Gastrocnemius medialis (tissue), 4 donors: Measurements from ENCODE around the gene PML. TPM values are rescaled to one million over a fixed set of nuclear protein-coding genes. Genes with fewer than 3 reads are reported as not detected.

Experiments used
- ATAC-seq, 2 donors: fragments of 150-250 bp; one replicate each; pipeline ENCODE4 v1.9.1; 2016
- DNase-seq, 2 donors: peaks; one replicate each; pipeline ENCODE4 v3.0.0-alpha.2; 2019
- H3K27ac ChIP-seq, 4 donors: fragments of 200-600 bp; sonication (generic); 1 replicate in 1 of 4; 2 replicates in 3 of 4; pipeline ENCODE4 v1.5.1; 2016 to 2018; ENCODE audit warnings: mild to moderate bottlenecking in 2 of 4, moderate library complexity in 1 of 4
- H3K27me3 ChIP-seq, 3 donors: fragments of 200-600 bp; sonication (generic) in 2 of 3; 1 replicate in 1 of 3; 2 replicates in 2 of 3; pipeline versions ENCODE4 v1.5.1 to v1.6.0; 2016 to 2019; ENCODE audit warnings: mild to moderate bottlenecking in 1 of 3, moderate library complexity in 1 of 3
- H3K36me3 ChIP-seq, 2 donors: fragments of 200-600 bp; sonication (generic) in 1 of 2; one replicate each; pipeline ENCODE4 v1.5.1; 2017 to 2018
- H3K4me1 ChIP-seq, 2 donors: fragments of 200-600 bp; sonication (generic) in 1 of 2; one replicate each; pipeline ENCODE4 v1.5.1; 2016 to 2017; ENCODE audit warnings: mild to moderate bottlenecking in 2 of 2
- H3K4me3 ChIP-seq, 4 donors: fragments of 200-600 bp; sonication (generic) in 3 of 4; 1 replicate in 1 of 4; 2 replicates in 3 of 4; pipeline ENCODE4 v1.5.1; 2016 to 2019; ENCODE audit warnings: mild to moderate bottlenecking in 2 of 4
- H3K9me3 ChIP-seq, 3 donors: fragments of 200-600 bp; sonication (generic) in 2 of 3; 1 replicate in 1 of 3; 2 replicates in 2 of 3; pipeline ENCODE4 v1.5.1; 2016 to 2019
- POLR2A ChIP-seq, 2 donors: fragments of 450-650 bp; IDR thresholded peaks; one replicate each; pipeline ENCODE4 v1.6.1; 2017; ENCODE audit warnings: antibody characterized with exemption in 2 of 2, mild to moderate bottlenecking in 2 of 2, moderate library complexity in 2 of 2
- in situ Hi-C, 4 donors: fragments of 200-750 bp; cut with MboI; loops; one replicate each; pipeline versions ENCODE4 v1.15.0 to v1.8.0; 2017; ENCODE audit warnings: low sequenced_read_pairs in 4 of 4
- intact Hi-C: fragments of 100-400 bp; cut with DNase I; formaldehyde crosslinking; loops from one replicate; pipeline ENCODE4 v1.15.1; 2023; ENCODE audit warnings: low total_unique reads
- total RNA-seq, 4 donors: library from RNA; depleted of rRNA; stranded (reverse); fragments of >200 nt; gene quantifications; one replicate each; pipeline versions ENCODE4 v1.1.0 to v1.2.3, GENCODE V29; 2016
- TF ChIP-seq, protein P1 (sequence below), 5 experiments: fragments of 450-650 bp in 3 of 5; fragments of 200-600 bp in 2 of 5; sonication (generic) in 2 of 5; IDR thresholded peaks in 4 of 5; conservative IDR thresholded peaks in 1 of 5; 1 replicate in 4 of 5; 2 replicates in 1 of 5; pipeline ENCODE4 v1.5.1; 2016 to 2019; ENCODE audit warnings: antibody characterized with exemption in 5 of 5, mild to moderate bottlenecking in 3 of 5, moderate library complexity in 3 of 5

The PML gene
- total RNA-seq, 4 donors from 2014 or later: 17.3 to 42.1 (median 21.2) TPM

DNA sequence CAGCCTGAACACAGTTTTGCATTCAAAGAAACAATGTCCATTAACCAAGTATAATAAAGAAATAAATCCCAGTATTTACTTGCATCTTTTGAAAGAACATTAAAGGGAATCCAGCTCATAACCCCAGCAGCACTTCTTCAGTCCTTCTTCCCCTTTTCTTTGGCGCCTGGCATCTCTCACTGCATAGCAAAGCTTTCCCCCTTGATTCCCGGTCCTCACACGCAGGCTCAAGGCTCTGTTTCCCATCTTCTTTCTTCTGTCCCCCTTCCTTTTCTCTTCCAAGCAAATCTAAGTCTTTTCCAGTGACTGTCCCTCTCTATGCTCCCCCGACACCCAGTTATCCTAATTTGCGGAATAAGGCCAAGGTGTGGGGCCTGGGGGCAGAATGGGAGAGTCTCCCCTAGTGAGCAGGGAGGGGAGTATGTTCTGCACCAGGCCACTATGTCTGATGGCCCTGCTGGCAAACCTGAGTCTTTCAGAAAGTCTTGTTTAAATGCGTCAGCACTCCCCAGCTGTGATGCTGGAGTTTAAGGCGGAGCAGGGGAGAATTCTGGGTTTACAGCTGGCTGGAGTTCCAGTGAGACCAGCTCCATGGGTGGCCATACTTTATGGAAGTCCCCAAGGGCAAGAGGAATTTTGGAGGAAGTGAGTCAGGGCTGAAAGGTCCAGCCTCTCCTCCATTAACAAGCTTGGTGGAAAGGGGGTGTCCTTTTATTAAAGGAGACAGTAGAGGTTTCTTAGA is 45.8 kb downstream of the PML start:
- in situ Hi-C loops: loop anchor here in 1 of 4 donors (10.0 kb wide), 1 partner anchor 55 kb away; no protein-coding TSS in a partner anchor
- ATAC-seq: peak; percentile 61 to 68
- intact Hi-C loops: no loop called here

GRCh38 chr15:74041311-74041756 is 46.8 kb downstream of the PML start:
- ATAC-seq (no peak), DNase-seq (no peak)
- peaks cover 0 to 11% of the 10 kb centered on the region in 2 donors for H3K36me3 ChIP-seq
- intact Hi-C loops: no loop called here
- H3K4me3 ChIP-seq: no peak overlapping the region
- peak overlapping the region; percentile 42 to 65 (median 58) for H3K27ac ChIP-seq
- peaks cover 5 to 10% of the 10 kb centered on the region in 2 donors for H3K4me1 ChIP-seq
- H3K9me3 ChIP-seq: no peaks in the 10 kb centered on the region
- no peaks in the 10 kb centered on the region for H3K27me3 ChIP-seq
- in situ Hi-C loops: loop anchor here in 1 of 4 donors (10.0 kb wide), 1 partner anchor 57 kb away; no protein-coding TSS in a partner anchor
- TF ChIP-seq POLR2A (IDR thresholded peaks at IDR 0.05): no peak
- TF ChIP-seq, protein P1, sequence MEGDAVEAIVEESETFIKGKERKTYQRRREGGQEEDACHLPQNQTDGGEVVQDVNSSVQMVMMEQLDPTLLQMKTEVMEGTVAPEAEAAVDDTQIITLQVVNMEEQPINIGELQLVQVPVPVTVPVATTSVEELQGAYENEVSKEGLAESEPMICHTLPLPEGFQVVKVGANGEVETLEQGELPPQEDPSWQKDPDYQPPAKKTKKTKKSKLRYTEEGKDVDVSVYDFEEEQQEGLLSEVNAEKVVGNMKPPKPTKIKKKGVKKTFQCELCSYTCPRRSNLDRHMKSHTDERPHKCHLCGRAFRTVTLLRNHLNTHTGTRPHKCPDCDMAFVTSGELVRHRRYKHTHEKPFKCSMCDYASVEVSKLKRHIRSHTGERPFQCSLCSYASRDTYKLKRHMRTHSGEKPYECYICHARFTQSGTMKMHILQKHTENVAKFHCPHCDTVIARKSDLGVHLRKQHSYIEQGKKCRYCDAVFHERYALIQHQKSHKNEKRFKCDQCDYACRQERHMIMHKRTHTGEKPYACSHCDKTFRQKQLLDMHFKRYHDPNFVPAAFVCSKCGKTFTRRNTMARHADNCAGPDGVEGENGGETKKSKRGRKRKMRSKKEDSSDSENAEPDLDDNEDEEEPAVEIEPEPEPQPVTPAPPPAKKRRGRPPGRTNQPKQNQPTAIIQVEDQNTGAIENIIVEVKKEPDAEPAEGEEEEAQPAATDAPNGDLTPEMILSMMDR (IDR thresholded peaks at IDR 0.05 in 4 of 5, conservative IDR thresholded peaks at IDR 0.05 in 1 of 5): no peak

More for the DNA sequence above, 45.8 kb downstream of the PML start:
- DNase-seq: peak; percentile 25 to 59
- Histone ChIP-seq H3K36me3 (peaks cover 0 to 21% of the 10 kb centered on the region in 2 donors), H3K9me3 (no peaks in the 10 kb centered on the region), H3K4me3 (no peak overlapping the region), H3K27ac (peak overlapping the region; percentile 42 to 65 (median 58)), H3K27me3 (no peaks in the 10 kb centered on the region), H3K4me1 (peaks cover 5 to 10% of the 10 kb centered on the region in 2 donors)
- TF ChIP-seq, protein P1 (IDR thresholded peaks at IDR 0.05 in 4 of 5, conservative IDR thresholded peaks at IDR 0.05 in 1 of 5): no peak
- no peak for TF ChIP-seq POLR2A (IDR thresholded peaks at IDR 0.05)

- no peak overlapping the region for H3K4me3 ChIP-seq
- in situ Hi-C loops (loop anchor here in 1 of 4 donors (10.0 kb wide), 1 partner anchor 57 kb away; no protein-coding TSS in a partner anchor), intact Hi-C loops (no loop called here)
- H3K27ac ChIP-seq: peak overlapping the region in 1 of 4 donors; percentile 54
- peaks cover 0 to 8% of the 10 kb centered on the region in 2 donors for H3K36me3 ChIP-seq
- ATAC-seq (no peak), DNase-seq (no peak)
- H3K9me3 ChIP-seq: no peaks in the 10 kb centered on the region
- peaks cover 5 to 10% of the 10 kb centered on the region in 2 donors for H3K4me1 ChIP-seq
- TF ChIP-seq, protein P1 (IDR thresholded peaks at IDR 0.05 in 4 of 5, conservative IDR thresholded peaks at IDR 0.05 in 1 of 5): no peak
- no peak for TF ChIP-seq POLR2A (IDR thresholded peaks at IDR 0.05)
- H3K27me3 ChIP-seq: no peaks in the 10 kb centered on the region
These were observed 47.4 kb downstream of the PML start for GRCh38 chr15:74041777-74042435.

- no peaks in the 10 kb centered on the region for H3K9me3 ChIP-seq
- intact Hi-C loops (no loop called here), in situ Hi-C loops (loop anchor here in 1 of 4 donors (10.0 kb wide), 1 partner anchor 58 kb away; no protein-coding TSS in a partner anchor)
- ATAC-seq: no peak
- no peak overlapping the region for H3K4me3 ChIP-seq
- H3K27ac ChIP-seq: peak overlapping the region in 2 of 4 donors; percentile 28 to 54
- peaks cover 0 to 8% of the 10 kb centered on the region in 2 donors for H3K36me3 ChIP-seq
- no peak for DNase-seq
- H3K27me3 ChIP-seq: no peaks in the 10 kb centered on the region
- peaks cover 5 to 10% of the 10 kb centered on the region in 2 donors for H3K4me1 ChIP-seq
- TF ChIP-seq, protein P1 (IDR thresholded peaks at IDR 0.05 in 4 of 5, conservative IDR thresholded peaks at IDR 0.05 in 1 of 5): no peak
- TF ChIP-seq POLR2A (IDR thresholded peaks at IDR 0.05): no peak
These were observed 48.3 kb downstream of the PML start for GRCh38 chr15:74042603-74043424.
